ENCODE results near the gene PISD.

GRCh38 chr22:31659246-31659645 is 2.8 kb downstream of the PISD start:
- TF ChIP-seq TARDBP (IDR thresholded peaks at IDR 0.05) (no peak), FOXM1 (IDR thresholded peaks at IDR 0.05; ENCODE audit: borderline replicate concordance) (no peak), SP1 (IDR thresholded peaks at IDR 0.05) (no peak), PKNOX1 (IDR thresholded peaks at IDR 0.05) (no peak), LEF1 (IDR thresholded peaks at IDR 0.05; ENCODE audit: borderline replicate concordance) (no peak), L3MBTL2 (conservative IDR thresholded peaks at IDR 0.05) (no peak), FOXA1 (IDR thresholded peaks at IDR 0.05) (no peak), SUZ12 (IDR thresholded peaks at IDR 0.05) (no peak)
